AG04450 (cell line): ENCODE data around the gene PDPN. TPM values are rescaled to one million over a fixed set of nuclear protein-coding genes. Genes with fewer than 3 reads are reported as not detected.

Experiments
- CTCF ChIA-PET: fragments of 300-600, 350-600 bp; formaldehyde crosslinking; extraction: SDS; loops from one replicate; lab custom pipeline; 2022; ENCODE audit warnings: antibody characterized with exemption, inconsistent platforms; lab: Charles Lee
- POLR2A ChIA-PET: fragments of 350-600 bp; formaldehyde crosslinking; extraction: SDS; loops from one replicate; lab custom pipeline; 2021; ENCODE audit warnings: antibody characterized with exemption, inconsistent platforms; lab: Yijun Ruan, JAX
- DNase-seq: peaks from one replicate; pipeline ENCODE4 v3.0.0-alpha.2; 2011; ENCODE audit warnings: low read depth, low spot score
- H3K27ac ChIP-seq: one replicate; pipeline ENCODE4 v1.5.1; 2012; ENCODE audit warnings: low read depth, low read length, control low read depth
- H3K27me3 ChIP-seq: one replicate; pipeline ENCODE4 v1.6.0; 2012; ENCODE audit warnings: low read length; ENCODE audit not compliant: control insufficient read depth, insufficient read depth
- H3K4me3 ChIP-seq: 2 replicates; pipeline ENCODE4 v1.5.1; 2011; ENCODE audit warnings: mild to moderate bottlenecking, low read depth, low read length, control low read depth
- H3K9me3 ChIP-seq: 2 replicates; pipeline ENCODE4 v1.5.1; 2012; ENCODE audit warnings: low read length; ENCODE audit not compliant: control insufficient read depth, insufficient read depth
- CTCF ChIP-seq: IDR thresholded peaks from 2 replicates; pipeline ENCODE4 v1.5.1; 2011; ENCODE audit warnings: low read depth, low read length, control low read depth, inconsistent platforms
- polyA minus RNA-seq: library from RNA; depleted of rRNA, polyadenylated mRNA; stranded (reverse); fragments of >200 nt; gene quantifications from 2 replicates; pipeline ENCODE4 v1.2.3, GENCODE V29; 2011; rRNA and poly(A)+ RNA removed
- polyA plus RNA-seq: library from polyadenylated mRNA; depleted of rRNA; stranded (reverse); fragments of >200 nt; gene quantifications from 2 replicates; pipeline ENCODE4 v1.2.3, GENCODE V29; 2011; rRNA removed

The PDPN gene, protein sequence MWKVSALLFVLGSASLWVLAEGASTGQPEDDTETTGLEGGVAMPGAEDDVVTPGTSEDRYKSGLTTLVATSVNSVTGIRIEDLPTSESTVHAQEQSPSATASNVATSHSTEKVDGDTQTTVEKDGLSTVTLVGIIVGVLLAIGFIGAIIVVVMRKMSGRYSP
- polyA plus RNA-seq: 0.55 and 0.57 TPM in 2 replicates
- 0.48 and 0.64 TPM in 2 replicates for polyA minus RNA-seq

DNA sequence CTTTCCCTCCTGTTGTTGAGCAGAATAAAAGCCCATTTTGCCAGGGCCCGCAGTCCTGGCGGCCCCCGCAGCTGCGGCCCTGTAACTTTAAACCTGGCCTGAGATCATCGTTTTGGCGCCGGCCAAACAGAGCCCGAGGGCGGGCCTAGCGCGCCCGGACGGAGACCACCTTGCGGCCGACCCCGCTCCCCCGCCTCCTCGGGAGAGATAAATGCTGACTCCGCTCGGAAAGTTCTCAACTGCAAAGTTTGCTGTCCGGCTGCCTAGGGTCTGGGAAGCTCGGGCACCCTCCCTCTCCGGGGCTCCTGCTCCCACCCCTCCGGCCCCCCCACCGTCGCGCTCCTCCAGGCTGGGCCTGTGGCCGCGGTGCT lies at the start of gene PDPN:
Gene PDPN (plus strand): TSS at position 238 of the 371 bp plus-strand sequence. CDS start 202 bp downstream, outside the sequence.
- TF ChIP-seq CTCF: no peak
- Histone ChIP-seq H3K4me3 (no peak within 1 kb of the TSS), H3K27ac (no peak within 1 kb of the TSS), H3K9me3 (peaks cover 62% of the 10 kb centered on the region), H3K27me3 (no peaks in the 10 kb centered on the region)
- DNase-seq: no peak
- ChIA-PET CTCF (no interaction called here), POLR2A (no interaction called here)

DNA sequence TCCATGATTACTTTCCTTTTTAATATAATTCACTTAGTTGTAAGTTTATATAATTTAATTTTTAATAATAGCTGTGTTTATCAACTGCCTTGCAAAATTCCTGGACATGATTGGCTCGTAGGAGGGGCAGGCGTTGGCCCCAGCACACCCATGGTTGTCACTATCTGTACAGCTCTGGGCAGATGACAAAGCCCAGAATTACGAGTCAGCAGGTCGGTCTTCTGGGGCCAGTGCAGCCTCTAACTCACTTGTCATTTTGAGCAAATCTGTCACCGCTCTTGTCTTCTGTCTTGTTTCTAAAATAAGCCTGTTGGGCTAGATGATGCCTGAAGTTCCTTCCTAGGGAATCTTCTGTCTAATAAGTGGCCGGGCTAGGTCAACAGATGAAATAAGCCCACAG lies 48.4 kb upstream of the PDPN start:
- POLR2A ChIA-PET: no interaction called here
- CTCF ChIA-PET: no interaction called here
- no peak for TF ChIP-seq CTCF
- DNase-seq: no peak
- peaks cover 47% of the 10 kb centered on the region for H3K9me3 ChIP-seq
- no peaks in the 10 kb centered on the region for H3K27me3 ChIP-seq
- H3K27ac ChIP-seq: no peak overlapping the region
- H3K4me3 ChIP-seq: no peak overlapping the region

GRCh38 chr1:13536571-13536970 lies 47.1 kb upstream of the PDPN start:
- no peak for DNase-seq
- POLR2A ChIA-PET: no interaction called here
- no peak for TF ChIP-seq CTCF
- peaks cover 50% of the 10 kb centered on the region for H3K9me3 ChIP-seq
- CTCF ChIA-PET: no interaction called here
- H3K27ac ChIP-seq: no peak overlapping the region
- no peaks in the 10 kb centered on the region for H3K27me3 ChIP-seq
- H3K4me3 ChIP-seq: no peak overlapping the region

DNA sequence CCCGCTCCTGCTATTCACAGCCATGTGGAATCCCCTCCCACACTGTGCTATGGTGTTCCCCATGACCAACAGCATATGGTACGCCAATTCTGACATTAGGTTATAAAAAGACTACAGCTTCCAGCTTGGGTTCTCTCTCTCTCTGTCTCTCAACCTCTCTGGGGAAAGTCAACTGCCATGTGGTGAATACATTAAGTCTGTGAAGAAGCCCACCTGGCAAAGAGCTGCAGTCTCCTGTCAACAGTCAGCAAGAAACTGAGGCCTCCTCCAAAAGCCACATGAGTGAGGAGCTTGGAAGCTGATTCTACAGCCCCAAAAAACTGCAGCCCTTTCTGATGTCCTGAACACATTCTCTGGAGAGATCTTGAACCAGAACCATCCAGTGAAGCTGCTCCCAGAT lies 44.8 kb upstream of the PDPN start:
- no peaks in the 10 kb centered on the region for H3K27me3 ChIP-seq
- TF ChIP-seq CTCF: no peak
- H3K4me3 ChIP-seq: no peak overlapping the region
- H3K9me3 ChIP-seq: peaks cover 67% of the 10 kb centered on the region
- ChIA-PET CTCF (no interaction called here), POLR2A (no interaction called here)
- H3K27ac ChIP-seq: no peak overlapping the region
- no peak for DNase-seq

GRCh38 chr1:13539683-13540082 lies 43.9 kb upstream of the PDPN start:
- Histone ChIP-seq H3K27ac (no peak overlapping the region), H3K27me3 (no peaks in the 10 kb centered on the region), H3K9me3 (peaks cover 71% of the 10 kb centered on the region), H3K4me3 (no peak overlapping the region)
- no peak for DNase-seq
- CTCF ChIA-PET: no interaction called here
- POLR2A ChIA-PET: no interaction called here
- TF ChIP-seq CTCF: no peak
